Measurements from ENCODE around the gene STT3B. TPM values are rescaled to one million over a fixed set of nuclear protein-coding genes. Genes with fewer than 3 reads are reported as not detected.

The STT3B gene
- total and polyA plus RNA-seq, 2 of the 13 experiments (the other 11 are each of a cell fraction or from before 2014, with no cell fraction given), result 85.0 to 205 TPM

GRCh38 chr3:31592764-31593163 lies 60.0 kb downstream of the STT3B start (continued):
- TF ChIP-seq E2F5 (CRISPR knock-in tag; conservative IDR thresholded peaks at IDR 0.05) (no peak), HDAC1 (CRISPR knock-in tag; IDR thresholded peaks at IDR 0.05) (no peak), TSC22D2 (CRISPR knock-in tag; IDR thresholded peaks at IDR 0.05; ENCODE audit: borderline replicate concordance) (no peak), GFI1 (CRISPR knock-in tag; IDR thresholded peaks at IDR 0.05; ENCODE audit: borderline replicate concordance) (peak; percentile 44; the same call in 1 of the 2 replicates), ZBTB14 (CRISPR knock-in tag; IDR thresholded peaks at IDR 0.05) (no peak), ASH2L (IDR thresholded peaks at IDR 0.05; ENCODE audit: insufficient read length, low read depth, low read length) (peak; percentile 51), RFX3 (CRISPR knock-in tag; IDR thresholded peaks at IDR 0.05) (no peak), ZNF558 (CRISPR knock-in tag; IDR thresholded peaks at IDR 0.05; ENCODE audit: borderline replicate concordance) (no peak), RBM39 (IDR thresholded peaks at IDR 0.05; ENCODE audit: low read depth, low read length, poor library complexity, severe bottlenecking) (no peak), SIN3A (IDR thresholded peaks at IDR 0.05; ENCODE audit: borderline replicate concordance, low read depth, low read length) (no peak), FIP1L1 (IDR thresholded peaks at IDR 0.05; ENCODE audit: borderline replicate concordance, insufficient read depth, low read depth, low read length) (no peak), MYPOP (CRISPR knock-in tag; IDR thresholded peaks at IDR 0.05) (no peak), AKNA (CRISPR knock-in tag; IDR thresholded peaks at IDR 0.05; ENCODE audit: borderline replicate concordance) (no peak), ATM (IDR thresholded peaks at IDR 0.05; ENCODE audit: borderline replicate concordance) (no peak), ZNF292 (CRISPR knock-in tag; IDR thresholded peaks at IDR 0.05; ENCODE audit: borderline replicate concordance, low read depth) (peak; percentile 57; the same call in 1 of the 2 replicates), FOSL2 (CRISPR knock-in tag; IDR thresholded peaks at IDR 0.05) (no peak; the same call in 1 of the 2 replicates), HMG20B (CRISPR knock-in tag; conservative IDR thresholded peaks at IDR 0.05) (no peak), ZFP91 (CRISPR knock-in tag; IDR thresholded peaks at IDR 0.05; ENCODE audit: borderline replicate concordance) (peak; percentile 53; the same call in 1 of the 2 replicates), HNRNPK (IDR thresholded peaks at IDR 0.05; ENCODE audit: low read depth, low read length, poor library complexity, severe bottlenecking) (no peak), SIN3B (IDR thresholded peaks at IDR 0.05; ENCODE audit: low read length) (no peak)
